Neural progenitor cell (in vitro differentiated cells): ENCODE measurements around the gene TRHDE.

Experiments used
- CTCF ChIP-seq: fragments of 200-600 bp; sonication (generic); IDR thresholded peaks from 2 replicates; pipeline ENCODE4 v1.5.1; 2017; ENCODE audit warnings: antibody characterized with exemption, mild to moderate bottlenecking
- EZH2 ChIP-seq: fragments of 200-600 bp; sonication (generic); IDR thresholded peaks from 2 replicates; pipeline ENCODE4 v1.6.1; 2017; ENCODE audit warnings: antibody characterized with exemption, mild to moderate bottlenecking, moderate library complexity

DNA sequence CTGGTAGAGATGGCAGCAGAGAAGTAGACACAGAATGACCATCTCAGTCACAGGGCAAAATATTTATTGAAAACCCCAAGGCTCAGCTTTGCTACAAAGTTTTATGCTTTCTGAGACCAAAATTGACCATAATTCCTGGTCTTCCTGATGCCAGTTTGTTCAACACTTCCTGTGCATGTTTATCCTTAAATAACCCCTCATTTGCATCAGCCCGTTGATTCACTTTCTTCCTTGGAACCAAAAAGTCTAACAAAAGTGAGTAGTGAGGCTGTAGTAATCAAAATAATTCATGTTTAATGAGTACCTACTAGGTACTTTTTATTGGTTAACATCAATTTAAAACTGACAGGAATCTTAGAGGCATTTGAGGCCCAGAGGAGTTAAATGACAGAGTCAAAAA, 51.7 kb downstream of the TRHDE start:
- TF ChIP-seq CTCF (no peak), EZH2 (no peak)
